Mononuclear cell (primary cell): ENCODE measurements around the gene CNTN4. TPM values are rescaled to one million over a fixed set of nuclear protein-coding genes. Genes with fewer than 3 reads are reported as not detected.

Experiments used
- H3K27me3 ChIP-seq: 2 replicates; pipeline ENCODE4 v1.6.0; 2011; ENCODE audit warnings: low read length, control low read depth; ENCODE audit not compliant: insufficient read depth
- H3K4me1 ChIP-seq: 2 replicates; pipeline ENCODE4 v1.5.1; 2011; ENCODE audit warnings: mild to moderate bottlenecking, low read length, control low read depth; ENCODE audit not compliant: insufficient read depth
- H3K4me3 ChIP-seq: 2 replicates; pipeline ENCODE4 v1.5.1; 2011; ENCODE audit warnings: mild to moderate bottlenecking, low read length, moderate library complexity
- H3K9me3 ChIP-seq: 2 replicates; pipeline ENCODE4 v1.5.1; 2011; ENCODE audit warnings: low read depth, mild to moderate bottlenecking, control low read depth, low read length
- total RNA-seq: library from RNA; depleted of rRNA; stranded (reverse); fragments of >200 nt; gene quantifications from one replicate; pipeline ENCODE4 v1.2.3, GENCODE V29; 2012

The CNTN4 gene
- total RNA-seq, 1 donor: not detected

GRCh38 chr3:2652386-2652785, 553.7 kb downstream of the CNTN4 start:
- Histone ChIP-seq H3K9me3 (no peaks in the 10 kb centered on the region), H3K27me3 (no peaks in the 10 kb centered on the region), H3K4me1 (no peaks in the 10 kb centered on the region), H3K4me3 (no peak overlapping the region)

- H3K4me1 ChIP-seq: no peaks in the 10 kb centered on the region
- no peaks in the 10 kb centered on the region for H3K27me3 ChIP-seq
- no peaks in the 10 kb centered on the region for H3K9me3 ChIP-seq
- no peak overlapping the region for H3K4me3 ChIP-seq
Observed at GRCh38 chr3:2653706-2654105, 555.0 kb downstream of the CNTN4 start.

GRCh38 chr3:2655229-2655701, 556.6 kb downstream of the CNTN4 start:
- no peaks in the 10 kb centered on the region for H3K27me3 ChIP-seq
- no peaks in the 10 kb centered on the region for H3K4me1 ChIP-seq
- H3K4me3 ChIP-seq: no peak overlapping the region
- H3K9me3 ChIP-seq: no peaks in the 10 kb centered on the region

GRCh38 chr3:2656806-2657777, 558.4 kb downstream of the CNTN4 start:
- no peaks in the 10 kb centered on the region for H3K9me3 ChIP-seq
- H3K27me3 ChIP-seq: no peaks in the 10 kb centered on the region
- H3K4me1 ChIP-seq: no peaks in the 10 kb centered on the region
- no peak overlapping the region for H3K4me3 ChIP-seq

GRCh38 chr3:2657971-2658370, 559.3 kb downstream of the CNTN4 start:
- Histone ChIP-seq H3K4me1 (no peaks in the 10 kb centered on the region), H3K4me3 (no peak overlapping the region), H3K9me3 (no peaks in the 10 kb centered on the region), H3K27me3 (no peaks in the 10 kb centered on the region)

- Histone ChIP-seq H3K27me3 (no peaks in the 10 kb centered on the region), H3K9me3 (no peaks in the 10 kb centered on the region), H3K4me3 (no peak overlapping the region), H3K4me1 (no peaks in the 10 kb centered on the region)
Observed at GRCh38 chr3:2659896-2660295, 561.2 kb downstream of the CNTN4 start.

GRCh38 chr3:2661078-2661477, 562.4 kb downstream of the CNTN4 start:
- Histone ChIP-seq H3K4me1 (no peaks in the 10 kb centered on the region), H3K4me3 (no peak overlapping the region), H3K9me3 (no peaks in the 10 kb centered on the region), H3K27me3 (no peaks in the 10 kb centered on the region)

GRCh38 chr3:2677501-2677900, 578.8 kb downstream of the CNTN4 start:
- Histone ChIP-seq H3K4me3 (no peak overlapping the region), H3K27me3 (no peaks in the 10 kb centered on the region), H3K4me1 (no peaks in the 10 kb centered on the region), H3K9me3 (no peaks in the 10 kb centered on the region)

GRCh38 chr3:2680236-2680635, 581.6 kb downstream of the CNTN4 start:
- H3K4me1 ChIP-seq: no peaks in the 10 kb centered on the region
- H3K27me3 ChIP-seq: no peaks in the 10 kb centered on the region
- no peak overlapping the region for H3K4me3 ChIP-seq
- H3K9me3 ChIP-seq: no peaks in the 10 kb centered on the region

- H3K4me1 ChIP-seq: no peaks in the 10 kb centered on the region
- H3K27me3 ChIP-seq: no peaks in the 10 kb centered on the region
- no peak overlapping the region for H3K4me3 ChIP-seq
- no peaks in the 10 kb centered on the region for H3K9me3 ChIP-seq
Observed at GRCh38 chr3:2684046-2684445, 585.4 kb downstream of the CNTN4 start.

- Histone ChIP-seq H3K4me1 (no peaks in the 10 kb centered on the region), H3K4me3 (no peak overlapping the region), H3K9me3 (no peaks in the 10 kb centered on the region), H3K27me3 (no peaks in the 10 kb centered on the region)
Observed at GRCh38 chr3:2686816-2687502, 588.3 kb downstream of the CNTN4 start.

GRCh38 chr3:2697589-2697988, 598.9 kb downstream of the CNTN4 start:
- Histone ChIP-seq H3K27me3 (no peaks in the 10 kb centered on the region), H3K4me3 (no peak overlapping the region), H3K4me1 (no peaks in the 10 kb centered on the region), H3K9me3 (no peaks in the 10 kb centered on the region)

GRCh38 chr3:2701471-2701870, 602.8 kb downstream of the CNTN4 start:
- H3K4me1 ChIP-seq: no peaks in the 10 kb centered on the region
- no peaks in the 10 kb centered on the region for H3K27me3 ChIP-seq
- no peaks in the 10 kb centered on the region for H3K9me3 ChIP-seq
- H3K4me3 ChIP-seq: no peak overlapping the region

GRCh38 chr3:2706144-2706835, 607.6 kb downstream of the CNTN4 start:
- no peak overlapping the region for H3K4me3 ChIP-seq
- H3K4me1 ChIP-seq: no peaks in the 10 kb centered on the region
- no peaks in the 10 kb centered on the region for H3K9me3 ChIP-seq
- no peaks in the 10 kb centered on the region for H3K27me3 ChIP-seq

- H3K4me1 ChIP-seq: no peaks in the 10 kb centered on the region
- no peaks in the 10 kb centered on the region for H3K9me3 ChIP-seq
- H3K4me3 ChIP-seq: no peak overlapping the region
- H3K27me3 ChIP-seq: no peaks in the 10 kb centered on the region
Observed at GRCh38 chr3:2706836-2707210, 608.2 kb downstream of the CNTN4 start.
